Measurements from ENCODE around the gene PSMG3. TPM values are rescaled to one million over a fixed set of nuclear protein-coding genes. Genes with fewer than 3 reads are reported as not detected.
"Not testable (repeated sequence)": the region's sequence is repeated elsewhere in the genome, so short reads cannot be mapped to it uniquely, and the experiment has no call there.

The PSMG3 gene
- total RNA-seq, 1 experiment from 2014 or later: 63.0 TPM

DNA sequence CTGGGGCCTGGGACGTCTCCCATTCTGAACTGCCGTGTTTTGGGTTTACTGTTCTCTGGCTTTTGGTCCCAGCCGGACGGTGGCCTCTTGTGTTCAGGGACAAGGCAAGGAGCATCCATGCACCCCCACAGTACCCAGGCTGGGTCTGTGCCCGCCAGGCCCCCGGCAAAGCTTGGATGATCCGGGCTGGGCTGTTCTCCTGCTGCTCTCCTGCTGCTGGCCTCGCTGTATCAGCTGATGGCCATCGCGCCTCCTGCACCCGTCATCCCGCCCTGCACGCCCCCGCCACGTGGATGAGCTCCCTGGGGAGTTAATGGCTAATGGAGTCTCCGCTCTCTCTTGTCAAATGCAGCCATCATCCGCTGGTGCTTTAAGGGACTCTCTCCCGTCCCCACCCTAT lies 14.9 kb upstream of the PSMG3 start:
- Histone ChIP-seq H3K4me1 (ENCODE audit: insufficient read depth, low read length) (peaks cover 3% of the 10 kb centered on the region; the same call in 1 of the 2 replicates), H3K4ac (ENCODE audit: low read depth, low read length) (no peak overlapping the region), H4K8ac (replicated peaks; ENCODE audit: insufficient read length, low read depth, low read length) (no peak overlapping the region), H2BK15ac (ENCODE audit: low read depth, low read length) (no peak overlapping the region), H4K5ac (ENCODE audit: insufficient read length, low read depth, low read length) (no peak overlapping the region), H3K18ac (ENCODE audit: insufficient read length, low read depth, low read length) (no peak overlapping the region), H3K14ac (ENCODE audit: insufficient read depth, low read length) (no peak overlapping the region), H3K9me3 (ENCODE audit: control insufficient read depth, low read depth, low read length) (no peaks in the 10 kb centered on the region), H3K23ac (ENCODE audit: insufficient read length, low read depth, low read length) (no peak overlapping the region), H3K79me1 (ENCODE audit: insufficient read depth, low read depth, low read length, poor library complexity, severe bottlenecking) (no peaks in the 10 kb centered on the region), H2BK20ac (ENCODE audit: low read depth, low read length, poor library complexity, severe bottlenecking) (no peak overlapping the region), H3K79me2 (ENCODE audit: insufficient read depth, low read length) (no peaks in the 10 kb centered on the region), H3K27me3 (ENCODE audit: insufficient read depth, low read length) (no peaks in the 10 kb centered on the region), H4K91ac (ENCODE audit: insufficient read length, low read depth, low read length) (peak overlapping the region; percentile 9), H3K23me2 (ENCODE audit: insufficient read length, low read depth, low read length, poor library complexity, severe bottlenecking) (no peaks in the 10 kb centered on the region), H4K20me1 (ENCODE audit: control insufficient read depth, insufficient read depth, insufficient read length) (no peaks in the 10 kb centered on the region), H3K27ac (ENCODE audit: insufficient read length, low read depth, low read length) (no peak overlapping the region), H3K56ac (ENCODE audit: insufficient read length, low read depth, low read length) (no peak overlapping the region), H3K4me2 (ENCODE audit: insufficient read depth, insufficient read length, low read length) (no peak overlapping the region), H3K9ac (ENCODE audit: extremely low read depth, insufficient read length, low read length) (no peak overlapping the region), H2BK12ac (ENCODE audit: insufficient read length, low read depth, low read length) (no peak overlapping the region), H2AK5ac (ENCODE audit: insufficient read length, low read length) (no peak overlapping the region), H2AFZ (ENCODE audit: low read length) (no peak overlapping the region), H3T11ph (ENCODE audit: low read length) (no peak overlapping the region), H2BK5ac (ENCODE audit: insufficient read length, low read length) (no peak overlapping the region), H2BK120ac (ENCODE audit: low read depth, low read length, poor library complexity, severe bottlenecking) (no peak overlapping the region)
- H3K27me3 Mint-ChIP-seq (ENCODE audit: low read depth): peaks cover 3% of the 10 kb centered on the region
- peaks cover 14 to 18% of the 10 kb centered on the region in 2 experiments for H3K4me1 Mint-ChIP-seq
- H3K27ac Mint-ChIP-seq: peak overlapping the region in 1 of 3 experiments; percentile 61; a peak in 2 of 7 replicates
- H3K4me3 Mint-ChIP-seq: no peak overlapping the region
- TF ChIP-seq, protein P1, sequence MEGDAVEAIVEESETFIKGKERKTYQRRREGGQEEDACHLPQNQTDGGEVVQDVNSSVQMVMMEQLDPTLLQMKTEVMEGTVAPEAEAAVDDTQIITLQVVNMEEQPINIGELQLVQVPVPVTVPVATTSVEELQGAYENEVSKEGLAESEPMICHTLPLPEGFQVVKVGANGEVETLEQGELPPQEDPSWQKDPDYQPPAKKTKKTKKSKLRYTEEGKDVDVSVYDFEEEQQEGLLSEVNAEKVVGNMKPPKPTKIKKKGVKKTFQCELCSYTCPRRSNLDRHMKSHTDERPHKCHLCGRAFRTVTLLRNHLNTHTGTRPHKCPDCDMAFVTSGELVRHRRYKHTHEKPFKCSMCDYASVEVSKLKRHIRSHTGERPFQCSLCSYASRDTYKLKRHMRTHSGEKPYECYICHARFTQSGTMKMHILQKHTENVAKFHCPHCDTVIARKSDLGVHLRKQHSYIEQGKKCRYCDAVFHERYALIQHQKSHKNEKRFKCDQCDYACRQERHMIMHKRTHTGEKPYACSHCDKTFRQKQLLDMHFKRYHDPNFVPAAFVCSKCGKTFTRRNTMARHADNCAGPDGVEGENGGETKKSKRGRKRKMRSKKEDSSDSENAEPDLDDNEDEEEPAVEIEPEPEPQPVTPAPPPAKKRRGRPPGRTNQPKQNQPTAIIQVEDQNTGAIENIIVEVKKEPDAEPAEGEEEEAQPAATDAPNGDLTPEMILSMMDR (conservative IDR thresholded peaks at IDR 0.05): no peak
- DNase-seq: no peak
- no CpG with 5 or more reads among the region's 18 CpGs for WGBS (ENCODE audit: extremely low coverage, insufficient read length, low lambda C conversion rate)
- peaks cover 10% of the 10 kb centered on the region in 2 experiments; a peak in 4 of 5 replicates for H3K9me3 Mint-ChIP-seq
- H3K36me3 Mint-ChIP-seq (ENCODE audit: insufficient read depth in 1 of 3, low read depth in 3 of 3): peaks cover 2 to 16% (median 3%) of the 10 kb centered on the region in 3 experiments; a peak in 6 of 7 replicates

DNA sequence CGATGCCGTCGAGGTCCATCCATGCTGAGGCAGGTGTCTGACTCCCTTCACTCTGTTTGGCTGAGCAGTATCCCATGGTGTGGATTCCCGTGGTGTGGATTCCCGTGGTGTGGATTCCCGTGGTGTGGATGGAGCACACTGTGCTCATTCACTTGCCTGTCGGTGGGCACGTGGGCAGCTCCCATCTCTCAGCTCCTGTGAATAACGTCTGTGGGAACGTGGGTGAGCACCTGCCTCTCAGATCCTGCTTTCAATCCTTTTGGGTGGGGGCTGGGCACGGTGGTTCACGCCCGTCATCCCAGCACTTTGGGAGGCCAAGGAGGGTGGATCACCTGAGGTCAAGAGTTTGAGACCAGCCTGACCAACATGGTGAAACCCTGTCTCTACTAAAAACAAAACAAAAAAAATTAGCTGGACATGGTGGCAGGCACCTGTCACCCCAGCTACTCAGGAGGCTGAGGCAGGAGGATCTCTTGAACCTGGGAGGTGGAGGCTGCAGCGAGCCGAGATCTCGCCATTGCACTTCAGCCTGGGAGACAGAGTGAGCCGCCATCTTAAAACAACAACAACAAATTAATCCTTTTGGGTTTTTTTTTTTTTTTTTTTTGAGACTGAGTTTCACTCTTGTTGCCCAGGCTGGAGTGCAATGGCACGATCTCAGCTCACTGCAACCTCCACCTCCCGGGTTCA lies 13.6 kb upstream of the PSMG3 start:
- H4K20me1 ChIP-seq (ENCODE audit: control insufficient read depth, insufficient read depth, insufficient read length); H3K36me3 Mint-ChIP-seq (ENCODE audit: insufficient read depth in 1 of 3, low read depth in 3 of 3); H2BK120ac ChIP-seq (ENCODE audit: low read depth, low read length, poor library complexity, severe bottlenecking); H2BK20ac ChIP-seq (ENCODE audit: low read depth, low read length, poor library complexity, severe bottlenecking); H2BK12ac ChIP-seq (ENCODE audit: insufficient read length, low read depth, low read length); H3K4me2 ChIP-seq (ENCODE audit: insufficient read depth, insufficient read length, low read length); H3K14ac ChIP-seq (ENCODE audit: insufficient read depth, low read length); H3T11ph ChIP-seq (ENCODE audit: low read length); H3K9ac ChIP-seq (ENCODE audit: extremely low read depth, insufficient read length, low read length); H3K9me3 Mint-ChIP-seq; H3K27ac ChIP-seq (ENCODE audit: insufficient read length, low read depth, low read length); H2BK5ac ChIP-seq (ENCODE audit: insufficient read length, low read length); H3K4me1 ChIP-seq (ENCODE audit: insufficient read depth, low read length); H4K5ac ChIP-seq (ENCODE audit: insufficient read length, low read depth, low read length); H3K9me3 ChIP-seq (ENCODE audit: control insufficient read depth, low read depth, low read length); H3K4ac ChIP-seq (ENCODE audit: low read depth, low read length); H2AFZ ChIP-seq (ENCODE audit: low read length); H3K18ac ChIP-seq (ENCODE audit: insufficient read length, low read depth, low read length); H2BK15ac ChIP-seq (ENCODE audit: low read depth, low read length); H4K91ac ChIP-seq (ENCODE audit: insufficient read length, low read depth, low read length); H3K27me3 Mint-ChIP-seq (ENCODE audit: low read depth); H3K23me2 ChIP-seq (ENCODE audit: insufficient read length, low read depth, low read length, poor library complexity, severe bottlenecking); H3K4me3 Mint-ChIP-seq; H3K79me1 ChIP-seq (ENCODE audit: insufficient read depth, low read depth, low read length, poor library complexity, severe bottlenecking); DNase-seq; H2AK5ac ChIP-seq (ENCODE audit: insufficient read length, low read length); H3K23ac ChIP-seq (ENCODE audit: insufficient read length, low read depth, low read length); H3K27me3 ChIP-seq (ENCODE audit: insufficient read depth, low read length); H3K56ac ChIP-seq (ENCODE audit: insufficient read length, low read depth, low read length); H4K8ac ChIP-seq (replicated peaks; ENCODE audit: insufficient read length, low read depth, low read length); H3K79me2 ChIP-seq (ENCODE audit: insufficient read depth, low read length): not testable (repeated sequence)
- WGBS (ENCODE audit: extremely low coverage, insufficient read length, low lambda C conversion rate): no CpG with 5 or more reads among the region's 19 CpGs
- Mint-ChIP-seq H3K27ac (peak overlapping the region in 1 of 3 experiments; percentile 72; a peak in 1 of 7 replicates), H3K4me1 (peaks cover 22 to 26% of the 10 kb centered on the region in 2 experiments)

Data from H9 (cell line).